ENCODE measurements around the gene BCOR. TPM values are rescaled to one million over a fixed set of nuclear protein-coding genes. Genes with fewer than 3 reads are reported as not detected.

Gene BCOR
- total RNA-seq, 4 donors from 2014 or later: 12.0 to 20.1 (median 17.4) TPM

- intact Hi-C loops (cut with DNase I): loop anchor here (5.0 kb wide), 1 partner anchor 58 kb away; no protein-coding TSS in a partner anchor
Measured at GRCh38 chrX:40094041-40094899, 3.5 kb downstream of the BCOR start.

GRCh38 chrX:40093586-40093985 lies 4.2 kb downstream of the BCOR start:
- Histone ChIP-seq H3K4me1 (peaks cover 15 to 70% (median 15%) of the 10 kb centered on the region in 3 donors), H3K27ac (peak overlapping the region in 3 of 4 donors; percentile 86 to 93 (median 92)), H3K4me3 (peak overlapping the region; percentile 74 to 86 (median 76)), H3K36me3 (no peaks in the 10 kb centered on the region), H3K9me3 (no peaks in the 10 kb centered on the region), H3K27me3 (peaks cover 0 to 15% (median 1%) of the 10 kb centered on the region in 4 donors)
- intact Hi-C loops (cut with DNase I): loop anchor here (5.0 kb wide), 1 partner anchor 59 kb away; no protein-coding TSS in a partner anchor
- 44 to 57% methylated on average over 3 to 8 of the region's 10 CpGs for WGBS, 2 donors
- no peak for DNase-seq
- TF ChIP-seq POLR2A (IDR thresholded peaks at IDR 0.05): no peak
- no peak for TF ChIP-seq CTCF (IDR thresholded peaks at IDR 0.05)

More at GRCh38 chrX:40094041-40094899, 3.5 kb downstream of the BCOR start:
- peak overlapping the region; percentile 86 to 93 (median 92) for H3K27ac ChIP-seq
- DNase-seq: no peak
- peaks cover 17 to 70% (median 20%) of the 10 kb centered on the region in 3 donors for H3K4me1 ChIP-seq
- H3K4me3 ChIP-seq: peak overlapping the region; percentile 74 to 86 (median 76)
- peak in 1 of 4 donors; percentile 31 for TF ChIP-seq POLR2A (IDR thresholded peaks at IDR 0.05)
- TF ChIP-seq CTCF (IDR thresholded peaks at IDR 0.05): no peak
- no peaks in the 10 kb centered on the region for H3K9me3 ChIP-seq
- H3K27me3 ChIP-seq: peaks cover 0 to 19% (median 1%) of the 10 kb centered on the region in 4 donors
- 0 to 15% methylated on average over 1 to 21 of the region's 76 CpGs for WGBS, 2 donors
- H3K36me3 ChIP-seq: no peaks in the 10 kb centered on the region

- Histone ChIP-seq H3K9me3 (no peaks in the 10 kb centered on the region), H3K4me3 (no peak overlapping the region), H3K27me3 (peaks cover 0 to 14% (median 1%) of the 10 kb centered on the region in 4 donors), H3K27ac (no peak overlapping the region), H3K4me1 (peaks cover 10 to 73% (median 15%) of the 10 kb centered on the region in 3 donors), H3K36me3 (no peaks in the 10 kb centered on the region)
- DNase-seq: no peak
- intact Hi-C loops (cut with DNase I): loop anchor here (5.0 kb wide), 1 partner anchor 59 kb away; no protein-coding TSS in a partner anchor
- TF ChIP-seq POLR2A (IDR thresholded peaks at IDR 0.05) (no peak), CTCF (IDR thresholded peaks at IDR 0.05) (no peak)
- WGBS, 2 donors: 54 to 92% methylated on average over 9 of the region's 9 CpGs
Measured at GRCh38 chrX:40092808-40093435, 4.8 kb downstream of the BCOR start.

GRCh38 chrX:40091691-40092421 lies 5.9 kb downstream of the BCOR start:
- WGBS, 2 donors: 73% methylated on average over 3 of the region's 70 CpGs; no CpG with 5 or more reads in 1 of the 2 donors
- no peak for DNase-seq
- peak overlapping the region in 2 of 4 donors; percentile 23 to 40 for H3K4me3 ChIP-seq
- H3K27ac ChIP-seq: no peak overlapping the region
- intact Hi-C loops (cut with DNase I): loop anchor here (5.0 kb wide), 1 partner anchor 60 kb away; no protein-coding TSS in a partner anchor
- no peaks in the 10 kb centered on the region for H3K36me3 ChIP-seq
- H3K4me1 ChIP-seq: peaks cover 10 to 84% (median 15%) of the 10 kb centered on the region in 3 donors
- H3K9me3 ChIP-seq: no peaks in the 10 kb centered on the region
- peaks cover 0 to 14% (median 1%) of the 10 kb centered on the region in 4 donors for H3K27me3 ChIP-seq
- TF ChIP-seq CTCF (IDR thresholded peaks at IDR 0.05) (no peak), POLR2A (IDR thresholded peaks at IDR 0.05) (no peak)
